ENCODE results near the gene PRRG3. TPM values are rescaled to one million over a fixed set of nuclear protein-coding genes. Genes with fewer than 3 reads are reported as not detected.

The PRRG3 gene
- total RNA-seq, 2 donors from 2014 or later, result 0.68 to 1.2 TPM

DNA sequence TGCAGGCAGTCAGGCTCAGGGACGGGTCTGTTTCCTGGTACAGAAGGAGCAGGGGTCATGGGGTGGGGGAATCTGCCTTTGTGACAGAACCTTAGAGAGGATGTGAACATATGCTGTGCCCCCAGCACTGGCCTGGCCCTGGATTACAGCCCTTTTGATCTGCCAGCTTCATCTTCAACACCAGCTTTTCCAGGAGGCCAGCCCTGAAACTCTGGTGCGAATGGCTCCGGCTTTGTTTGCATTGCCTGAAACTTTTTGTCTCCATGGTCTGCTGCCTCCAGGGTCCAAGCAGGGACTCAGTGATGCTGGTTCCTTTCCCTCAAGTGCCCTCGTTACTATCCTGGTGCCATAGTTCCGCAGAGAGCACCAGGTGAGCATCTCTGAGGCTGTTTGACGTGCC, 41.4 kb downstream of the PRRG3 start:
- Histone ChIP-seq H3K9me3 (no peaks in the 10 kb centered on the region), H3K27me3 (replicated peaks; ENCODE audit: insufficient read depth) (no peaks in the 10 kb centered on the region), H3K4me1 (replicated peaks) (no peaks in the 10 kb centered on the region), H3K27ac (no peak overlapping the region), H3K4me3 (no peak overlapping the region), H3K36me3 (no peaks in the 10 kb centered on the region)
- TF ChIP-seq POLR2A (IDR thresholded peaks at IDR 0.05), result no peak
- no peak for TF ChIP-seq POLR2AphosphoS5 (IDR thresholded peaks at IDR 0.05)
- TF ChIP-seq, protein P1, sequence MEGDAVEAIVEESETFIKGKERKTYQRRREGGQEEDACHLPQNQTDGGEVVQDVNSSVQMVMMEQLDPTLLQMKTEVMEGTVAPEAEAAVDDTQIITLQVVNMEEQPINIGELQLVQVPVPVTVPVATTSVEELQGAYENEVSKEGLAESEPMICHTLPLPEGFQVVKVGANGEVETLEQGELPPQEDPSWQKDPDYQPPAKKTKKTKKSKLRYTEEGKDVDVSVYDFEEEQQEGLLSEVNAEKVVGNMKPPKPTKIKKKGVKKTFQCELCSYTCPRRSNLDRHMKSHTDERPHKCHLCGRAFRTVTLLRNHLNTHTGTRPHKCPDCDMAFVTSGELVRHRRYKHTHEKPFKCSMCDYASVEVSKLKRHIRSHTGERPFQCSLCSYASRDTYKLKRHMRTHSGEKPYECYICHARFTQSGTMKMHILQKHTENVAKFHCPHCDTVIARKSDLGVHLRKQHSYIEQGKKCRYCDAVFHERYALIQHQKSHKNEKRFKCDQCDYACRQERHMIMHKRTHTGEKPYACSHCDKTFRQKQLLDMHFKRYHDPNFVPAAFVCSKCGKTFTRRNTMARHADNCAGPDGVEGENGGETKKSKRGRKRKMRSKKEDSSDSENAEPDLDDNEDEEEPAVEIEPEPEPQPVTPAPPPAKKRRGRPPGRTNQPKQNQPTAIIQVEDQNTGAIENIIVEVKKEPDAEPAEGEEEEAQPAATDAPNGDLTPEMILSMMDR (IDR thresholded peaks at IDR 0.05), result no peak
- intact Hi-C loops (cut with DNase I), result no loop called here
- DNase-seq (ENCODE audit: low spot score), result no peak
- WGBS, result 79% methylated on average over 4 of the region's 6 CpGs

DNA sequence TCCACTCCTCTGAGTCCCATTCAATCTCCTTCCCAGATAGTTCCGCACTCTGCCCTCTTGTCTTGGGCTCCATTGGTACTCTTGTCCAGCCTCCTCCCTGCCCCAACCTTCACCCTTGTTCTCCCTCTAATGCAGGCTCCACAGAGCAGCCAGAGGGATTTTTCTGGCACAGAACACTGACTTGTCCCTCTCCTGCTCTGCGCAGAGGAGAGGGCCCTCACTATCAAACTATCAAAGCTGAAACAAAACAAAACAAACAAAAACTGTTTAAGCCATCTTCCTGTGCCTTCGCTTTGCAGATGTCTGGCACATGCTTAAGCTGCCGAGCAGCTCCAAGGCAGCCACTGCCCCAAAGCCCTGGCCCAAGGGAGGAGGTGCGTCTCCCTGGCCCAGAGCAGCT, 42.2 kb downstream of the PRRG3 start:
- no peaks in the 10 kb centered on the region for H3K27me3 ChIP-seq (replicated peaks; ENCODE audit: insufficient read depth)
- TF ChIP-seq, protein P1 (IDR thresholded peaks at IDR 0.05), result no peak
- no peaks in the 10 kb centered on the region for H3K9me3 ChIP-seq
- H3K27ac ChIP-seq, result no peak overlapping the region
- DNase-seq (ENCODE audit: low spot score), result no peak
- no peaks in the 10 kb centered on the region for H3K4me1 ChIP-seq (replicated peaks)
- no peak overlapping the region for H3K4me3 ChIP-seq
- intact Hi-C loops (cut with DNase I), result no loop called here
- no peaks in the 10 kb centered on the region for H3K36me3 ChIP-seq
- 43% methylated on average over 5 of the region's 5 CpGs for WGBS

DNA sequence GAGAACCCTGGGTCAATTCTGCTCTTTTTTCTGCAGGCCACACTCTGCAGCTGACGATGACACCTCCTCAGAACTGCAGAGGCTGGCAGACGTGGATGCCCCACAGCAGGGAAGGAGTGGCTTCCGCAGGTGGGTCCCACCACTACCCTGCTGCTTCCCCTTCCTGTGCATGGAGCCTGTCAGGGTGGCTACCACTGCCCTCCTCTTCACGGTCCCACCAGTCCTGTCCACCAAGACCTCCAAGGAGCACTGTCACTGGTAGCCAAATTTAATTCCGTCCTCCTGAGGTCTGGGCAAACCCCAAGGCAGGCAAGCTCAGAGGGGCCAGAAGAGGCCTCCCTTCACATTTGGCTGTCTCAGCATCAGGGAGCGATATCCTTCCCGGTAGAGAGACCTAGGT, 43.5 kb downstream of the PRRG3 start:
- no peak for TF ChIP-seq POLR2AphosphoS5 (IDR thresholded peaks at IDR 0.05)
- TF ChIP-seq POLR2A (IDR thresholded peaks at IDR 0.05), result no peak
- TF ChIP-seq, protein P1 (IDR thresholded peaks at IDR 0.05), result no peak
- H3K4me3 ChIP-seq, result no peak overlapping the region
- H3K36me3 ChIP-seq, result no peaks in the 10 kb centered on the region
- no peaks in the 10 kb centered on the region for H3K4me1 ChIP-seq (replicated peaks)
- no peaks in the 10 kb centered on the region for H3K9me3 ChIP-seq
- 96% methylated on average over 4 of the region's 7 CpGs for WGBS
- no peak for DNase-seq (ENCODE audit: low spot score)
- no peaks in the 10 kb centered on the region for H3K27me3 ChIP-seq (replicated peaks; ENCODE audit: insufficient read depth)
- intact Hi-C loops (cut with DNase I), result no loop called here
- H3K27ac ChIP-seq, result no peak overlapping the region

DNA sequence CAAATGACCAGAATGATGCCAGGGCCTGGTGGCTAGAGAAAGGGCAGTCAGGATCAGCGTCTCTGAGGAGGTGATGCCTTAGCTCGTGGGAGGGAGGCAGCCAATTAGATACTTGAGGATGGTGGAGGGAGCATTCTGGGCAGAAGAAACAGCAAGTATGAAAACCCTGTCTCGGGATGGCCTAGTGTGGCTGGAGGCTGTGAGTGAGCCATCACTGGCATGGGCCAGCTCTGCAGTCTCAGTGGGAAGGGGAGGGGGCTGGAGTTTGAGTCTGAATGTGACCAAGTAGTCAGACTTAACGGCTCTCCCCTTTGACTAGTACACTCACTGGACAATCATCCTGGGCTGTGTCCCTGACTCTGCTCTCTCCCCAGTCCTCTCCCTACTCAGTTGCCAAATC, 46.3 kb downstream of the PRRG3 start:
- no peaks in the 10 kb centered on the region for H3K36me3 ChIP-seq
- TF ChIP-seq, protein P1 (IDR thresholded peaks at IDR 0.05), result no peak
- no peak for TF ChIP-seq POLR2AphosphoS5 (IDR thresholded peaks at IDR 0.05)
- TF ChIP-seq POLR2A (IDR thresholded peaks at IDR 0.05), result no peak
- 92% methylated on average over 4 of the region's 4 CpGs for WGBS
- no peaks in the 10 kb centered on the region for H3K4me1 ChIP-seq (replicated peaks)
- H3K4me3 ChIP-seq, result no peak overlapping the region
- no peak overlapping the region for H3K27ac ChIP-seq
- DNase-seq (ENCODE audit: low spot score), result no peak
- H3K9me3 ChIP-seq, result no peaks in the 10 kb centered on the region
- no peaks in the 10 kb centered on the region for H3K27me3 ChIP-seq (replicated peaks; ENCODE audit: insufficient read depth)
- intact Hi-C loops (cut with DNase I), result loop anchor here (10.0 kb wide), 1 partner anchor 1073 kb away; no protein-coding TSS in a partner anchor

DNA sequence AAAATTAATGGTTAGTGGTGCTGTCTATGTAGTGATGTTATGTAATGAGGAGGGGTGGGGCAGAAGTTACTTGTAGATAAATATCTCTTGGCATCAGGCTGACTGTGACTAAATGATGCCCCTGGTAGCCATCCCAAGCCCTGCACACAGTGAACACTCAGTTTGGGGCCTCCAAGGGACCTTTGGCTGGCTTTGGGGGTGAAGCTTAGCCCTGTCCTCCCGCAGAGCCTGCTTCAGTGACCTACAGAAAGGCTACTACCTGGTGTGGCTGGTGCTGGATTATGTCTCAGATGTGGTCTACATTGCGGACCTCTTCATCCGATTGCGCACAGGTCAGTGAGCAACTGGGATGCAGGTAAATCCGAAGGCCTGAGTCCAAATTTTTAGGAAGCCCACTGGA, 47.1 kb downstream of the PRRG3 start:
- H3K4me1 ChIP-seq (replicated peaks), result no peaks in the 10 kb centered on the region
- TF ChIP-seq, protein P1 (IDR thresholded peaks at IDR 0.05), result no peak
- TF ChIP-seq POLR2AphosphoS5 (IDR thresholded peaks at IDR 0.05), result no peak
- no peak for TF ChIP-seq POLR2A (IDR thresholded peaks at IDR 0.05)
- no peak overlapping the region for H3K27ac ChIP-seq
- H3K27me3 ChIP-seq (replicated peaks; ENCODE audit: insufficient read depth), result no peaks in the 10 kb centered on the region
- no peaks in the 10 kb centered on the region for H3K36me3 ChIP-seq
- no peak for DNase-seq (ENCODE audit: low spot score)
- intact Hi-C loops (cut with DNase I), result loop anchor here (10.0 kb wide), 1 partner anchor 1072 kb away; no protein-coding TSS in a partner anchor
- no peak overlapping the region for H3K4me3 ChIP-seq
- WGBS, result 96% methylated on average over 4 of the region's 5 CpGs
- H3K9me3 ChIP-seq, result no peaks in the 10 kb centered on the region

Measured in prostate gland (tissue), 2 donors.